Motor neuron (in vitro differentiated cells): Measurements from ENCODE around the gene LAMA1. TPM values are rescaled to one million over a fixed set of nuclear protein-coding genes. Genes with fewer than 3 reads are reported as not detected.

Experiments used
- ATAC-seq, 8 experiments: fragments of 200-7000 bp; cut with Tn5 transposase; replicated peaks in 6 of 8; 2 replicates each; pipeline ENCODE4 v1.8.0; 2021; ENCODE audit warnings: mild to moderate bottlenecking in 8 of 8, moderate library complexity in 8 of 8
- H3K27ac ChIP-seq, 2 donors: fragments of 250-450 bp; sonication (Bioruptor Pico); 2 replicates each; pipeline ENCODE4 v1.9.0; 2021; ENCODE audit warnings: antibody characterized with exemption in 2 of 2, mild to moderate bottlenecking in 2 of 2, moderate library complexity in 1 of 2
- H3K4me1 ChIP-seq, 2 donors: fragments of 250-450 bp; sonication (Bioruptor Pico); replicated peaks in 1 of 2; 2 replicates each; pipeline ENCODE4 v1.6.1; 2021; ENCODE audit warnings: antibody characterized with exemption in 2 of 2, mild to moderate bottlenecking in 2 of 2, moderate library complexity in 1 of 2
- H3K4me3 ChIP-seq, 5 donors: fragments of 250-450 bp; sonication (Bioruptor Pico); 2 replicates each; pipeline ENCODE4 v1.9.0; 2021; ENCODE audit warnings: antibody characterized with exemption in 5 of 5, mild to moderate bottlenecking in 5 of 5, moderate library complexity in 4 of 5
- WGBS, 10 experiments: fragments of 450-650 bp; shearing (Covaris generic); methylation state at CpG; one replicate each; pipeline ENCODE4 v1.0.0; 2022; 5-methylcytosine and 5-hydroxymethylcytosine counted together
- in situ Hi-C, 9 experiments: fragments of 400-800 bp; cut with MboI; loops; one replicate each; pipeline ENCODE4 v1.15.0; 2021; ENCODE audit warnings: low sequenced_read_pairs in 9 of 9, low pct_unique_long_range_greater_than_20kb in 2 of 9; ENCODE audit not compliant: unreplicated experiment in 9 of 9
- total RNA-seq, 8 experiments: library from RNA; unstranded; fragments of 300-600 nt; gene quantifications; 2 replicates each; pipeline versions ENCODE4 v1.2.3 to v1.2.4, GENCODE V29; 2022

The LAMA1 gene
- total RNA-seq, 8 experiments from 2014 or later: 0.18 to 37.8 (median 7.6) TPM

DNA sequence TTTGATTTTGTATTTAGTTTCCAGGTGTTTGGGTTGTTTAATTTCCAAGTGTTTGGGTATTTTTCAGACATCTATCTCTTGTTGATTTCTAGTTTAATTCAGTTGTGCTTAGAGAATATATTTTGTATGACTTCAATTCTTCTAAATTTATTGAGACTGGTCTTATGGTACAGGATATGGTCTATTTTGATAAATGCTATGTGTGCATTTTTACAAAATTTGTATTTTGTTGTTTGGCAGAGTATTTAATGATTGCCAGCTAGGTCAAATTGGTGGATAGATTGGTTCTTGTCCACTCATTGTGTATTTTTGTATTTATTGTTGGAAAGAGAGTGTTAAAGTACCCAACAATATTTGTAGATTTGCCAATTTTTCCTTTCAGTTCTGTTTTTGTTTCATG, 23.7 kb upstream of the LAMA1 start:
- in situ Hi-C loops: no loop called here
- H3K27ac ChIP-seq: no peak overlapping the region
- ATAC-seq: no peak
- no peak overlapping the region for H3K4me3 ChIP-seq
- H3K4me1 ChIP-seq: no peaks in the 10 kb centered on the region

DNA sequence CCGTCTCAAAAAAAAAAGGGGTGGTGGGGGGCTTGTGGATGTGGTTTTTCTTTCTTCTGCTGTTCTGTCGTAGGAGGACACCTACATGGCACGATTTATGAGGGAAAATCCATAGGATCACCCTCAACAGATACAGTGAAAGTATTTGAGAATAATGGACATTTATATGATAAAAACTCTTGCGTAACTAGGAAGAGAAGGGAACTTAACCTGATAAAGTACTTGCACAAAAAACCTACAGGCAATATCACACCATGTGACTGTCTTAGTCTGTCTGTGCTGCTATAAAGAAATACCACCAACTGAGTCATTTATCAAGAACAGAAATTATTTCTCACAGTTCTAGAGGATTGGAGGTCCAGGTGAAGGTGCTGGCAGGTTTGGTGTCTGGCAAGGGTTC, 21.8 kb upstream of the LAMA1 start:
- Histone ChIP-seq H3K4me1 (no peaks in the 10 kb centered on the region), H3K27ac (no peak overlapping the region), H3K4me3 (no peak overlapping the region)
- in situ Hi-C loops: no loop called here
- 35 to 76% (median 69%) methylated on average over 2 to 3 of the region's 4 CpGs; no CpG with 5 or more reads in 2 of the 10 experiments for whole genome bisulfite sequencing, 10 experiments
- ATAC-seq: no peak

DNA sequence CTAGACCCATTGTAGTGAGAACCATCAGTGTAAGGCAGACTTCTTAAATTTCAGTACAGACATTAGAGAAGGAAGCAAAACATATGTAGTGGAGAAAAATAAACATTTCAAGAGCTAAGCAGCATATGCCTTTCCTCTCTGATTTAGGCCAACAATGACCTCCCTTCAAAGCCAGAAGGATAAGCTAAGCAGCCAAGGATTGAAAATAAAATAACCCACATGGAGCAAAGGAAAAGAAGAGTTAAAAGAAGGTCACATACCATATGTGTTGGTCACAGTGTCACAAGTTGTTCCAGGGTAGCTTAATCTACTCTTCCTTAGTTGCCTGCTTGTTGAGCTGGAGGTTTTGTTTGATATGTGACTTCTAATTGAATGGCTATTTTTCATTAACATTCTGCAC, 15.6 kb upstream of the LAMA1 start:
- in situ Hi-C loops: no loop called here
- no peak overlapping the region for H3K4me3 ChIP-seq

DNA sequence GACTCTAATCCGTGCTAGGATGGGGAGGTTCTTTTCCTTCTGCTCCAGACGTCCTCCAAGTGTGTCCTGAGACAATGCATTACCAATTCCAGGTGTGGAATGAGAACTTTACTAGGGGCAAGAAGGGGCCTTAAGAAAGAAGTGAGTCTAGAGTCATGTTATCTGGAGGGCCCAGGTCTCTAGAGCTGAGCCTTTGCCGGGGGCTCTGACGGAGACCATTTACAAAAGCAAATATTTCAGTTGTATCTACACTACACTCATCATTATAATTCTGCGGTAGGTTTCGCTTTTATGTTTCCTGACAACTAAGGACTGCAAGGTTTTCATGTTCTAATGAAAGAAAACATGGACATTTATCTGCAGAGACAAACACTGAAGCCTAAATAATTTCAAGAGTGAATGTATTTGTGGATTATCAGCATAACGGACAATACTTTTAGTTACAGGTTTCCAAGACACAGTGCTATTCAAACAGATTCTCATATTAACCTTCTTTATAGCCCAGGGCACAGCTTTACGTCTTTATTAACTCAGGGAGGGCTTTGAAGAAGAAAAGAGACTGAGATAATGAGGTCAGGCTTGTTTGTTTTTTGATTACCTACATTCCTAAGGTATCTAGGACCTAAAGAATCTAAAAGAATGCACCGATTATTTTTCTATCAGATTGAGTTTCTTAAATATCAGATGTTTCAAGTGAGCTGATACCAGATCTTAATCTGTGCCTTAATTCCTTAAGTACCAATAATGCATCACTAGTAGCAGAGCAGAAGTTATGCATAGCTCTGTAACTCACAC, 15.0 kb upstream of the LAMA1 start:
- Histone ChIP-seq H3K4me3 (no peak overlapping the region), H3K27ac (no peak overlapping the region), H3K4me1 (no peaks in the 10 kb centered on the region)
- no peak for ATAC-seq
- in situ Hi-C loops: no loop called here
- 26 to 90% (median 61%) methylated on average over 2 to 9 of the region's 9 CpGs for WGBS, 10 experiments

More for the DNA sequence above, 15.6 kb upstream of the LAMA1 start:
- no peaks in the 10 kb centered on the region for H3K4me1 ChIP-seq
- ATAC-seq: no peak
- no peak overlapping the region for H3K27ac ChIP-seq

- in situ Hi-C loops: no loop called here
- Histone ChIP-seq H3K27ac (no peak overlapping the region), H3K4me3 (no peak overlapping the region), H3K4me1 (no peaks in the 10 kb centered on the region)
- 0 to 96% (median 81%) methylated on average over 1 to 4 of the region's 4 CpGs; no CpG with 5 or more reads in 5 of the 10 experiments for WGBS, 10 experiments
- no peak for ATAC-seq
Measured at GRCh38 chr18:7122376-7122775, 4.8 kb upstream of the LAMA1 start.

DNA sequence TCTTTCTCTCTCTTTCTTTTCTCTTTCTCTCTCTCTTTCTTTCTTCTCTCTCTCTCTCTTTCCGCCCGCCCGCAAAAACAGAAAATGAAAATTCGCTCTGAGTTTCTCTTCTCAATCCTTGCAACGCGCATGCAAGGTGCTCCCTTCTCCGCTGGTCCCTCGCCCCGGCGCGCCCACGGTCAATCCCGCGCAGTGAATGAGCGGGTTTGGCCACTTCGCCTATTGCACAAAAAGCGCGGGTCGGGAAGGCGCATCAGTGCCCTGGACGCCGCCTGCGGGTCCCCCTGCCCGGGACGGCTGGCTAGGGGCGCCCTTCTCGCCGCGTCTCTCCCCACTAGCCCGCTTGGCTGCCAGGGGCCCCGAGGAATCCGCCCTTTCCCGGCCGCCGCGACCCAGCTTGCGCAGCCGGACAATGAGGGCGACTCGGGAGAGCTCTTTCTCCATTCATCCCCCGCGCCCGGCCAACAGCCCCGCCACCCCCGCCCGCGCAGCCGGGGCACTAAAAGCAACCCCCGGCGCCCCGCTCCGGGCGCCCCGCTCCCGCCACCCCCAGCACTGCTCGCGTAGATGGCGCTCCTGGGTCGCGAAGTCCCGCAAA, 706 bp downstream of the LAMA1 start:
- in situ Hi-C loops: no loop called here
- peak in 7 of 8 experiments; percentile 22 to 61 (median 49) for ATAC-seq
- Histone ChIP-seq H3K4me3 (peak overlapping the region; percentile 53 to 72 (median 60)), H3K4me1 (peaks cover 0 to 3% of the 10 kb centered on the region in 2 donors), H3K27ac (no peak overlapping the region)
- 0 to 2% (median 0%) methylated on average over 3 to 21 of the region's 61 CpGs; no CpG with 5 or more reads in 3 of the 10 experiments for WGBS, 10 experiments

- Histone ChIP-seq H3K27ac (no peak overlapping the region), H3K4me1 (peaks cover 2 to 8% of the 10 kb centered on the region in 2 donors), H3K4me3 (peak overlapping the region; percentile 53 to 72 (median 60))
- peak; percentile 28 to 69 (median 44) for ATAC-seq
- in situ Hi-C loops: no loop called here
- 0 to 17% (median 4%) methylated on average over 1 to 20 of the region's 24 CpGs for whole genome bisulfite sequencing, 10 experiments
Measured at GRCh38 chr18:7116001-7116730, 1.4 kb downstream of the LAMA1 start.

DNA sequence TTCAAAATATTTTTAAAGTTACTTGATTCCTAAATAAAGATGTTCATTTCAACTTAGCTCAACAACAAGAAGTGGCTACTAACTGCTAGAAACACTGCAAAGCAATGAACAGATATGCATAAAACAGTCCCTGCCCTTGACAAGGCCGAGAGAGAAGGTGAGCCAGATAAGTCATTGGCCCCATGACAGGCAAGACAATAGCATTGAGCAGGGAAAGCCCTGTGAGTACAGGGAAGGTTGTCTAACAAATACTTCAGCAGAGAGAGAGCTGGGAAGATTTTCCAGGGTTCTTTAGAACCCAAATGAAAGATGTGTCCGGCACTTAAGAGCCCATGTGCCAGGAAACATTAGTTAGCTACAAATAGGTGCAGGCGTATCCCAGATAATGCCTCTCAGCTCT, 4.7 kb downstream of the LAMA1 start:
- H3K4me3 ChIP-seq: no peak overlapping the region
- in situ Hi-C loops: no loop called here
- H3K27ac ChIP-seq: no peak overlapping the region
- WGBS, 10 experiments: 20 to 100% (median 70%) methylated on average over 1 to 3 of the region's 3 CpGs; no CpG with 5 or more reads in 2 of the 10 experiments
- ATAC-seq: no peak
- H3K4me1 ChIP-seq: peaks cover 3 to 10% of the 10 kb centered on the region in 2 donors

DNA sequence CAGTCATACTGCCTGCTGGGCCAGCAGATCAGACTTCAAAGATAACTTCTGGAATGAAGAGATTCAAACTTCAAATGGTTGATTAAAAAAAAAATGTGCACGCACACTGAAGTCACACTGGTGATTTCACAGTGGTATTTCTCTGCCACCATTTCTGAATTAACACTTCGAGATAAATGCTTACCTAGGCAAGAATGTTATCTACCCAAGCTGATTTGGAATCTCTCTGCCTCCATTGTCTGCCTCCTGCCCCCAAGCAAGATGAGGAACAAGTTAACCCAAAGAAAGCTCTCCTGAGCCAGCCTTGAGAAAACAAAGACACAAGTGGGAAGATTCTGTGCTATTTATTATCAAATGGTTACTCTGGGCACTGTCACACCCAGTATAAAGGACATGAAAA, 6.5 kb downstream of the LAMA1 start:
- Histone ChIP-seq H3K27ac (no peak overlapping the region), H3K4me3 (no peak overlapping the region), H3K4me1 (peaks cover 3 to 10% of the 10 kb centered on the region in 2 donors)
- WGBS, 10 experiments: 0 to 100% (median 72%) methylated on average over 1 to 2 of the region's 2 CpGs; no CpG with 5 or more reads in 1 of the 10 experiments
- in situ Hi-C loops: no loop called here
- no peak for ATAC-seq

DNA sequence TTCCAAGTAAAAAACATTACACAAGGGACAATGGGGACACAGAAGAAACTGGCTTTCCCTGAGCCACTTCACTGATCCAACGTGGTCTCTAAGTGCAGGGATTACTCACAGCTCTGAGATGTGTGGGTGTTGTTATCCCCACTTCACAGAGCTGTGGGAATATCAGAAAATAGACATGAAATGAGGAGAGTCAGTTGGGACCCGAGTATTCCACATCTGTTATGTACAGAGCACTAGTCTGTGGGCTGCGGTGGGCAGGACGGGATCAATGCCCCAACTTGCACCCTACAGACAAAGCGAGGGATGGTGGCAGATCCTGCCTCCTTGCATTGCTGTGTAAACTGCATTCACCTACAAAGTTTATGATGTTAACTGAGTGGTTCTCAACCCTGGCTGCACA, 11.7 kb downstream of the LAMA1 start:
- WGBS, 10 experiments: 0 to 100% (median 76%) methylated on average over 1 to 4 of the region's 5 CpGs; no CpG with 5 or more reads in 4 of the 10 experiments
- no peak for ATAC-seq
- Histone ChIP-seq H3K27ac (no peak overlapping the region), H3K4me1 (no peaks in the 10 kb centered on the region), H3K4me3 (no peak overlapping the region)
- in situ Hi-C loops: no loop called here

GRCh38 chr18:7105268-7105667, 12.3 kb downstream of the LAMA1 start:
- 48 to 100% (median 93%) methylated on average over 1 to 7 of the region's 7 CpGs; no CpG with 5 or more reads in 1 of the 10 experiments for WGBS, 10 experiments
- Histone ChIP-seq H3K27ac (no peak overlapping the region), H3K4me1 (no peaks in the 10 kb centered on the region), H3K4me3 (no peak overlapping the region)
- in situ Hi-C loops: no loop called here
- no peak for ATAC-seq

GRCh38 chr18:7104649-7105048, 12.9 kb downstream of the LAMA1 start:
- Histone ChIP-seq H3K4me1 (no peaks in the 10 kb centered on the region), H3K27ac (no peak overlapping the region), H3K4me3 (no peak overlapping the region)
- no peak for ATAC-seq
- WGBS, 10 experiments: 81 to 100% (median 100%) methylated on average over 1 to 3 of the region's 4 CpGs; no CpG with 5 or more reads in 6 of the 10 experiments
- in situ Hi-C loops: no loop called here

- in situ Hi-C loops: no loop called here
- WGBS, 10 experiments: 14 to 100% (median 69%) methylated on average over 1 to 2 of the region's 2 CpGs
- Histone ChIP-seq H3K4me3 (no peak overlapping the region), H3K4me1 (no peaks in the 10 kb centered on the region), H3K27ac (no peak overlapping the region)
- ATAC-seq: no peak
Measured at GRCh38 chr18:7102131-7102530, 15.5 kb downstream of the LAMA1 start.
